Activated CD4-positive, alpha-beta T cell treated with anti-CD3 and anti-CD28 coated beads, Interleukin-2, amount 10 ng/mL, durations not matched to agents 24 days and 14 days (primary cell): Measurements from ENCODE around the gene OR51B6. TPM values are rescaled to one million over a fixed set of nuclear protein-coding genes. Genes with fewer than 3 reads are reported as not detected.
"Not testable (repeated sequence)": the region's sequence is repeated elsewhere in the genome, so short reads cannot be mapped to it uniquely, and the experiment has no call there.

Experiments
- DNase-seq: peaks from one replicate; pipeline ENCODE4 v3.0.0; 2022
- H3K27ac Mint-ChIP-seq: one replicate; pipeline ENCODE4 v1.8.0; 2022; ENCODE audit warnings: mild to moderate bottlenecking, mixed read lengths
- H3K27me3 Mint-ChIP-seq: one replicate; pipeline ENCODE4 v1.8.0; 2022; ENCODE audit warnings: mixed read lengths
- H3K36me3 Mint-ChIP-seq: one replicate; pipeline ENCODE4 v1.8.0; 2022; ENCODE audit warnings: low read depth, mild to moderate bottlenecking, mixed read lengths
- H3K4me1 Mint-ChIP-seq: one replicate; pipeline ENCODE4 v1.8.0; 2021; ENCODE audit warnings: mixed read lengths
- H3K4me3 Mint-ChIP-seq: one replicate; pipeline ENCODE4 v1.8.0; 2022; ENCODE audit warnings: mild to moderate bottlenecking, moderate library complexity, mixed read lengths
- H3K9me3 Mint-ChIP-seq: one replicate; pipeline ENCODE4 v1.8.0; 2021; ENCODE audit warnings: mixed read lengths
- intact Hi-C: fragments of 100-400 bp; cut with micrococcal nuclease; formaldehyde crosslinking; loops from one replicate; pipeline ENCODE4 v1.15.1; 2023
- total RNA-seq: library from RNA; stranded (reverse); gene quantifications from 2 replicates; pipeline ENCODE4 v1.2.3, GENCODE V29; 2022

Gene OR51B6
- total RNA-seq, 1 donor from 2014 or later, result not detected

GRCh38 chr11:5343474-5344335 is 7.6 kb upstream of the OR51B6 start, which contains the start of gene OR51B5:
Gene OR51B5 (minus strand): TSS chr11:5343524. CDS start chr11:5343524, 0 bp downstream.
- H3K27ac Mint-ChIP-seq, result no peak within 1 kb of the TSS
- no peaks in the 10 kb centered on the region for H3K9me3 Mint-ChIP-seq
- H3K36me3 Mint-ChIP-seq, result no peaks in the 10 kb centered on the region
- no peak for DNase-seq
- no peaks in the 10 kb centered on the region for H3K4me1 Mint-ChIP-seq
- no peak within 1 kb of the TSS for H3K4me3 Mint-ChIP-seq
- intact Hi-C loops, result no loop called here
- H3K27me3 Mint-ChIP-seq, result peaks cover 2% of the 10 kb centered on the region

GRCh38 chr11:5345831-5346230 is 5.5 kb upstream of the OR51B6 start:
- no peak for DNase-seq
- intact Hi-C loops, result no loop called here
- H3K4me1 Mint-ChIP-seq, result no peaks in the 10 kb centered on the region
- H3K9me3 Mint-ChIP-seq, result no peaks in the 10 kb centered on the region
- H3K4me3 Mint-ChIP-seq, result no peak overlapping the region
- peaks cover 2% of the 10 kb centered on the region for H3K27me3 Mint-ChIP-seq
- no peaks in the 10 kb centered on the region for H3K36me3 Mint-ChIP-seq
- no peak overlapping the region for H3K27ac Mint-ChIP-seq

GRCh38 chr11:5348551-5349194 is 2.6 kb upstream of the OR51B6 start:
- Mint-ChIP-seq H3K36me3 (no peaks in the 10 kb centered on the region), H3K27me3 (peaks cover 2% of the 10 kb centered on the region), H3K9me3 (no peaks in the 10 kb centered on the region), H3K4me3 (no peak overlapping the region), H3K4me1 (no peaks in the 10 kb centered on the region), H3K27ac (no peak overlapping the region)
- intact Hi-C loops, result no loop called here
- no peak for DNase-seq

- no peak for DNase-seq
- H3K4me3 Mint-ChIP-seq, result no peak overlapping the region
- no peak overlapping the region for H3K27ac Mint-ChIP-seq
- intact Hi-C loops, result no loop called here
- peaks cover 2% of the 10 kb centered on the region for H3K27me3 Mint-ChIP-seq
- no peaks in the 10 kb centered on the region for H3K9me3 Mint-ChIP-seq
- H3K4me1 Mint-ChIP-seq, result no peaks in the 10 kb centered on the region
- H3K36me3 Mint-ChIP-seq, result no peaks in the 10 kb centered on the region
These were observed 1.8 kb upstream of the OR51B6 start for GRCh38 chr11:5349550-5349949.

GRCh38 chr11:5356031-5356430 is 4.7 kb downstream of the OR51B6 start:
- intact Hi-C loops, H3K36me3 Mint-ChIP-seq, H3K4me3 Mint-ChIP-seq, H3K4me1 Mint-ChIP-seq, H3K27me3 Mint-ChIP-seq, DNase-seq, H3K9me3 Mint-ChIP-seq, H3K27ac Mint-ChIP-seq: not testable (repeated sequence)

GRCh38 chr11:5362017-5362625 is 10.8 kb downstream of the OR51B6 start:
- H3K27ac Mint-ChIP-seq, result no peak overlapping the region
- no peaks in the 10 kb centered on the region for H3K9me3 Mint-ChIP-seq
- H3K4me3 Mint-ChIP-seq, result no peak overlapping the region
- no peaks in the 10 kb centered on the region for H3K36me3 Mint-ChIP-seq
- intact Hi-C loops, result no loop called here
- no peaks in the 10 kb centered on the region for H3K27me3 Mint-ChIP-seq
- H3K4me1 Mint-ChIP-seq, result no peaks in the 10 kb centered on the region
- no peak for DNase-seq

GRCh38 chr11:5363679-5364078 is 12.4 kb downstream of the OR51B6 start:
- intact Hi-C loops, result no loop called here
- H3K27ac Mint-ChIP-seq, result no peak overlapping the region
- H3K27me3 Mint-ChIP-seq, result no peaks in the 10 kb centered on the region
- no peak overlapping the region for H3K4me3 Mint-ChIP-seq
- H3K36me3 Mint-ChIP-seq, result no peaks in the 10 kb centered on the region
- no peaks in the 10 kb centered on the region for H3K9me3 Mint-ChIP-seq
- no peaks in the 10 kb centered on the region for H3K4me1 Mint-ChIP-seq
- DNase-seq, result no peak

GRCh38 chr11:5364214-5364613 is 12.9 kb downstream of the OR51B6 start:
- H3K27ac Mint-ChIP-seq, result no peak overlapping the region

GRCh38 chr11:5366365-5366764 is 15.1 kb downstream of the OR51B6 start:
- H3K4me1 Mint-ChIP-seq, H3K27me3 Mint-ChIP-seq, H3K36me3 Mint-ChIP-seq, H3K9me3 Mint-ChIP-seq, H3K4me3 Mint-ChIP-seq, intact Hi-C loops, DNase-seq, H3K27ac Mint-ChIP-seq: not testable (repeated sequence)

More at GRCh38 chr11:5364214-5364613, 12.9 kb downstream of the OR51B6 start:
- intact Hi-C loops, result no loop called here
- Mint-ChIP-seq H3K4me1 (no peaks in the 10 kb centered on the region), H3K9me3 (no peaks in the 10 kb centered on the region), H3K4me3 (no peak overlapping the region), H3K36me3 (no peaks in the 10 kb centered on the region), H3K27me3 (no peaks in the 10 kb centered on the region)
- DNase-seq, result no peak

- Mint-ChIP-seq H3K27ac (no peak overlapping the region), H3K4me1 (no peaks in the 10 kb centered on the region), H3K36me3 (no peaks in the 10 kb centered on the region), H3K4me3 (no peak overlapping the region), H3K9me3 (no peaks in the 10 kb centered on the region), H3K27me3 (no peaks in the 10 kb centered on the region)
- no peak for DNase-seq
- intact Hi-C loops, result no loop called here
These were observed 15.5 kb downstream of the OR51B6 start for GRCh38 chr11:5366856-5367255.

- Mint-ChIP-seq H3K27me3 (no peaks in the 10 kb centered on the region), H3K4me1 (no peaks in the 10 kb centered on the region), H3K36me3 (no peaks in the 10 kb centered on the region), H3K4me3 (no peak overlapping the region), H3K27ac (no peak overlapping the region), H3K9me3 (no peaks in the 10 kb centered on the region)
- intact Hi-C loops, result no loop called here
- DNase-seq, result no peak
These were observed 16.3 kb downstream of the OR51B6 start for GRCh38 chr11:5367448-5368074.

GRCh38 chr11:5368502-5369043 is 17.3 kb downstream of the OR51B6 start:
- Mint-ChIP-seq H3K36me3 (no peaks in the 10 kb centered on the region), H3K4me3 (no peak overlapping the region), H3K27ac (no peak overlapping the region), H3K4me1 (no peaks in the 10 kb centered on the region), H3K9me3 (no peaks in the 10 kb centered on the region), H3K27me3 (no peaks in the 10 kb centered on the region)
- DNase-seq, result no peak
- intact Hi-C loops, result no loop called here

- H3K9me3 Mint-ChIP-seq, result no peaks in the 10 kb centered on the region
These were observed 18.5 kb downstream of the OR51B6 start for GRCh38 chr11:5369789-5370188.

More at GRCh38 chr11:5369789-5370188, 18.5 kb downstream of the OR51B6 start:
- H3K36me3 Mint-ChIP-seq, result no peaks in the 10 kb centered on the region
- intact Hi-C loops, result no loop called here
- H3K4me1 Mint-ChIP-seq, result no peaks in the 10 kb centered on the region
- DNase-seq, result no peak
- H3K27me3 Mint-ChIP-seq, result no peaks in the 10 kb centered on the region
- H3K27ac Mint-ChIP-seq, result no peak overlapping the region
- no peak overlapping the region for H3K4me3 Mint-ChIP-seq
